Prostate gland (tissue), 2 donors: Measurements from ENCODE around the gene WFDC5. TPM values are rescaled to one million over a fixed set of nuclear protein-coding genes. Genes with fewer than 3 reads are reported as not detected.

ENCODE experiments used
- DNase-seq: peaks from one replicate; pipeline ENCODE4 v3.0.0-alpha.2; 2019; ENCODE audit warnings: low spot score
- H3K27ac ChIP-seq, 2 donors: fragments of 200-600 bp; sonication (generic); 2 replicates each; pipeline ENCODE4 v1.5.1; 2017 to 2019
- H3K27me3 ChIP-seq: fragments of 200-600 bp; sonication (generic); replicated peaks from 2 replicates; pipeline ENCODE4 v1.5.1; 2019; ENCODE audit not compliant: insufficient read depth
- H3K36me3 ChIP-seq, 2 donors: fragments of 200-600 bp; sonication (generic); 1 replicate in 1 of 2; 2 replicates in 1 of 2; pipeline versions ENCODE4 v1.5.1 to v1.8.1; 2017 to 2019
- H3K4me1 ChIP-seq: fragments of 200-600 bp; sonication (generic); replicated peaks from 2 replicates; pipeline ENCODE4 v1.5.1; 2019
- H3K4me3 ChIP-seq, 2 donors: fragments of 200-600 bp; sonication (generic); 2 replicates each; pipeline ENCODE4 v1.5.1; 2017 to 2019
- H3K9me3 ChIP-seq: fragments of 200-600 bp; sonication (generic); 2 replicates; pipeline ENCODE4 v1.5.1; 2017
- CTCF ChIP-seq, 4 experiments: fragments of 200-600 bp in 2 of 4; fragments of 450-650 bp in 2 of 4; sonication (generic) in 2 of 4; IDR thresholded peaks; 1 replicate in 3 of 4; 2 replicates in 1 of 4; pipeline ENCODE4 v1.5.1; 2016 to 2019; ENCODE audit warnings: antibody characterized with exemption in 4 of 4, mild to moderate bottlenecking in 2 of 4, moderate library complexity in 2 of 4
- POLR2A ChIP-seq: fragments of 450-650 bp; IDR thresholded peaks from one replicate; pipeline ENCODE4 v1.6.1; 2016; ENCODE audit warnings: antibody characterized with exemption, mild to moderate bottlenecking
- POLR2AphosphoS5 ChIP-seq: sonication (generic); formaldehyde crosslinking; IDR thresholded peaks from one replicate; pipeline ENCODE4 v1.6.1; 2017; ENCODE audit warnings: antibody characterized with exemption
- WGBS: methylation state at CpG from one replicate; pipeline ENCODE4 v1.1.5; 2018; 5-methylcytosine and 5-hydroxymethylcytosine counted together
- intact Hi-C: fragments of 100-400 bp; cut with DNase I; formaldehyde crosslinking; loops from one replicate; pipeline ENCODE4 v1.14.2; 2022
- total RNA-seq, 2 donors: library from RNA; depleted of rRNA; stranded (reverse); fragments of >200 nt; gene quantifications; one replicate each; pipeline ENCODE4 v1.1.0, GENCODE V29; 2016

The WFDC5 gene
- total RNA-seq, 2 donors from 2014 or later = 1.0 to 2.3 TPM

DNA sequence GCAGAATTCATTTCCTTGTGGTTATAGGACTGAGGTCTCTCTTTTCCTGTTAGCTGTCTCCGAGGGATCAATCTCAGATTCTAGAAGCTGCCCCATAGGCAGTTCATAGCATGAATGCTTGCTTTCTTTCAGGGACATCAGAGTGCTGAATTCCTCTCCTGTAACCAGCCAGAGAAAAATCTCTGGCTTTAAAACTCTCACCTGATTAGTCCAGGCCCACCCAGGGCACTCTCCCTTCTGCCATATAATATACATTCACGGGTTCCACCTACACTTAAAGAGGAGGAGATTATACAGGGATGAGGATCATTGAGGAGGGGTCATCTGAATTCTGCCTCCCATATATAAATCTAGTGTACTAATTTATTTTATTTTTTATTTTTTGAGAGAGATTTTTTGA is 11.9 kb downstream of the WFDC5 start:
- Histone ChIP-seq H3K27ac (no peak overlapping the region), H3K27me3 (no peaks in the 10 kb centered on the region), H3K4me3 (no peak overlapping the region), H3K9me3 (no peaks in the 10 kb centered on the region), H3K36me3 (no peaks in the 10 kb centered on the region), H3K4me1 (peaks cover 3% of the 10 kb centered on the region)
- intact Hi-C loops = no loop called here
- TF ChIP-seq CTCF (IDR thresholded peaks at IDR 0.05) (no peak), POLR2A (no peak), POLR2AphosphoS5 (no peak)
- no peak for DNase-seq
- 82% methylated on average over 2 of the region's 2 CpGs for WGBS

- intact Hi-C loops = no loop called here
- WGBS = 74% methylated on average over 6 of the region's 6 CpGs
- Histone ChIP-seq H3K4me1 (peaks cover 5% of the 10 kb centered on the region), H3K27ac (no peak overlapping the region), H3K9me3 (no peaks in the 10 kb centered on the region), H3K27me3 (peaks cover 3% of the 10 kb centered on the region), H3K36me3 (no peaks in the 10 kb centered on the region), H3K4me3 (no peak overlapping the region)
- TF ChIP-seq POLR2A = no peak
- TF ChIP-seq CTCF (IDR thresholded peaks at IDR 0.05) = no peak
- TF ChIP-seq POLR2AphosphoS5 = no peak
- DNase-seq = no peak
Observed at GRCh38 chr20:45101333-45101850, 13.6 kb downstream of the WFDC5 start.

DNA sequence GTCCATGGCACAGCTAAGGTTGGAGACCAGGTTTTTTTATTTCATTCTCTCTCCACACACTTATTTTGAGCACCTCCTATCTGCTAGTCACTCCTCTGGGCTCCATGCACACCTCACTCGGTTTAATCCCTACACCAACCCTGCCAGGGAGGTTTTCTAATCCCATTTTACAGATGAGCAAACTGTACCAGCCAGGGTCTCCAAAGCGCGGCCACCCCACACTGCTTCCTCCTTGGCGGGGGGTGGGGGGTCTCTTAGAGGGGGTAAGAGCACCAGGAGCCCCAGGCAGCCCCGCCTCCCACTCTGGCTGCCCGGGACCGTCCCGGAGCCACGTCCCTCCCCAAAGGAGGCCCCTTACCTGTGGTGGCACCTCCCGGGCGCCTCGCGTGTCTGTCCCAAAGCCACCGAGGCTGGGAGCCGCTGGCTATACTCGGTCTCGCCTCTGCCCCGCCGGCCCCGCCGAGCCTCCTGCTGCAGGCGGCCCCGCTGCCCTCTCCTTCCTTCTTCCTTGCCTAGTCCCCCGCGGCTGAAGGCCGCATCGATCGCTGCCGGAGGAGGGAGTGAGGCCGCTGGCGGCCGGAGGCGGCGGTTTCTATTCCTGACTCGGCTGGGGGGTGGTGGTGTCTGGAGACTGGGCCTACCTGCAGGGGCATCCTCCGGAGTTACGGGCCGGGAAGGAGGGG is 14.3 kb downstream of the WFDC5 start, which contains the start of gene KCNS1:
KCNS1 (minus strand) TSS at position 565 of the 683 bp plus-strand sequence. CDS start 1,891 bp downstream, outside the sequence.
- intact Hi-C loops = no loop called here
- Histone ChIP-seq H3K4me3 (no peak within 1 kb of the TSS), H3K36me3 (no peaks in the 10 kb centered on the region), H3K27ac (no peak within 1 kb of the TSS), H3K27me3 (peaks cover 3% of the 10 kb centered on the region), H3K9me3 (no peaks in the 10 kb centered on the region), H3K4me1 (peaks cover 5% of the 10 kb centered on the region)
- 6% methylated on average over 37 of the region's 38 CpGs for WGBS
- DNase-seq = no peak
- no peak for TF ChIP-seq POLR2AphosphoS5
- TF ChIP-seq POLR2A = no peak
- TF ChIP-seq CTCF (IDR thresholded peaks at IDR 0.05) = peak in 1 of 4 experiments; percentile 7

DNA sequence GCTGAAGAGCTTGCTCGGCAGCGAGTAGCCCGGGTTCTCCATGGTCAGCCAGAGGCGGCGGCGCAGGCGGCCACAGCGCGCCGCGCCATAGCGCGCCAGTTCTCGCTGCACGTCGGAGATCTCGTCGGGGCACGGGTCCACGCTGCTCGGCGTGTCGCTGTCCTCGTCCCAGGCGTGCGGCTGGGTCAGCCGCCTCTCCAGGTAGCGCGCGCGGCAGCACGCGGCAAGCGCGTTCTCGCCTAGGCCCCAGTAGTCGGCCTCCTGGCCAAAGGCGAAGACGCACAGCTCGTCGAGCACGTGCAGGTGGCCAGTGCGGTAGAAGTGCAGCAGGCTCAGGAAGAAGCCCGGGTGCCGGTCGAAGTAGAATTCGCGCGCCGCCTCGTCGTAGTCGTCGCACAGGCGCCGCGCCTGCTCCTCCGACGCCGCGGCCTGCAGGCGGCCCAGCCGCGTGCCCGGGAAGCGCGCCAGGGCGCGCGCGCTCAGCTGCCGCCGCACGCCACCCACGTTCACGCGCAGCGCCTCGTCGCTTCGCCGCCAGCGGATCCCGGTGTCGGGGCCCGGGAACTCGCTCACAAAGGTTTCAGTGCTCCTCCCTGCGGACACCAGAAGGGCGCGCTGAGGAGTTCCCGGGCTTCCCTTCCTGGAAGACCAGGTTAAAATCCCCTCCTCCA is 16.7 kb downstream of the WFDC5 start:
- no peak overlapping the region for H3K27ac ChIP-seq
- intact Hi-C loops = loop anchor here (5.0 kb wide), 3 partner anchors 56 to 194 kb away; no protein-coding TSS in a partner anchor
- peaks cover 5% of the 10 kb centered on the region for H3K4me1 ChIP-seq
- H3K36me3 ChIP-seq = no peaks in the 10 kb centered on the region
- peaks cover 3% of the 10 kb centered on the region for H3K27me3 ChIP-seq
- no peak for DNase-seq
- no peaks in the 10 kb centered on the region for H3K9me3 ChIP-seq
- WGBS = 4% methylated on average over 40 of the region's 91 CpGs
- H3K4me3 ChIP-seq = peak overlapping the region in 1 of 2 donors; percentile 10
- TF ChIP-seq POLR2AphosphoS5 (no peak), CTCF (IDR thresholded peaks at IDR 0.05) (peak in 1 of 4 experiments; percentile 18)
